ENCODE measurements around the gene NUTM2E. TPM values are rescaled to one million over a fixed set of nuclear protein-coding genes. Genes with fewer than 3 reads are reported as not detected.
"Not testable (repeated sequence)": the region's sequence is repeated elsewhere in the genome, so short reads cannot be mapped to it uniquely, and the experiment has no call there.

Gene NUTM2E
- total RNA-seq, result 1.3 TPM in 1 of 2 replicates, not detected in the other

GRCh38 chr10:79826496-79827215 lies at the start of gene NUTM2E:
NUTM2E (plus strand) TSS chr10:79826739; CDS start chr10:79841741, 15,002 bp downstream.
- DNase-seq (ENCODE audit: low read depth); H3K36me3 ChIP-seq (ENCODE audit: control insufficient read depth, insufficient read depth, low read length); H3K27me3 ChIP-seq (ENCODE audit: control insufficient read depth, insufficient read depth, low read length): not testable (repeated sequence)
- peak within 1 kb of the TSS; percentile 54 for H3K4me3 ChIP-seq (ENCODE audit: low read depth, low read length)

- H3K36me3 ChIP-seq (ENCODE audit: control insufficient read depth, insufficient read depth, low read length); H3K4me3 ChIP-seq (ENCODE audit: low read depth, low read length); H3K27me3 ChIP-seq (ENCODE audit: control insufficient read depth, insufficient read depth, low read length); DNase-seq (ENCODE audit: low read depth): not testable (repeated sequence)
These were observed 48.5 kb upstream of the NUTM2E start for GRCh38 chr10:79777997-79778396.

GRCh38 chr10:79779310-79779938 lies 47.1 kb upstream of the NUTM2E start:
- H3K27me3 ChIP-seq (ENCODE audit: control insufficient read depth, insufficient read depth, low read length); H3K4me3 ChIP-seq (ENCODE audit: low read depth, low read length); DNase-seq (ENCODE audit: low read depth); H3K36me3 ChIP-seq (ENCODE audit: control insufficient read depth, insufficient read depth, low read length): not testable (repeated sequence)
- TF ChIP-seq CTCF (IDR thresholded peaks at IDR 0.05; ENCODE audit: insufficient read depth, low read length, poor library complexity, severe bottlenecking), result peak; percentile 23

- H3K4me3 ChIP-seq (ENCODE audit: low read depth, low read length); H3K27me3 ChIP-seq (ENCODE audit: control insufficient read depth, insufficient read depth, low read length); H3K36me3 ChIP-seq (ENCODE audit: control insufficient read depth, insufficient read depth, low read length); DNase-seq (ENCODE audit: low read depth): not testable (repeated sequence)
These were observed 46.5 kb upstream of the NUTM2E start for GRCh38 chr10:79779992-79780391.

GRCh38 chr10:79781584-79781983 lies 45.0 kb upstream of the NUTM2E start:
- not testable (repeated sequence) for H3K36me3 ChIP-seq (ENCODE audit: control insufficient read depth, insufficient read depth, low read length); DNase-seq (ENCODE audit: low read depth); H3K27me3 ChIP-seq (ENCODE audit: control insufficient read depth, insufficient read depth, low read length); H3K4me3 ChIP-seq (ENCODE audit: low read depth, low read length)

GRCh38 chr10:79787455-79787952 lies 39.0 kb upstream of the NUTM2E start:
- H3K36me3 ChIP-seq (ENCODE audit: control insufficient read depth, insufficient read depth, low read length); H3K4me3 ChIP-seq (ENCODE audit: low read depth, low read length); H3K27me3 ChIP-seq (ENCODE audit: control insufficient read depth, insufficient read depth, low read length); DNase-seq (ENCODE audit: low read depth): not testable (repeated sequence)

- not testable (repeated sequence) for H3K4me3 ChIP-seq (ENCODE audit: low read depth, low read length); H3K36me3 ChIP-seq (ENCODE audit: control insufficient read depth, insufficient read depth, low read length); H3K27me3 ChIP-seq (ENCODE audit: control insufficient read depth, insufficient read depth, low read length); DNase-seq (ENCODE audit: low read depth)
These were observed 37.2 kb upstream of the NUTM2E start for GRCh38 chr10:79789351-79789750.

- not testable (repeated sequence) for DNase-seq (ENCODE audit: low read depth); H3K36me3 ChIP-seq (ENCODE audit: control insufficient read depth, insufficient read depth, low read length); H3K27me3 ChIP-seq (ENCODE audit: control insufficient read depth, insufficient read depth, low read length); H3K4me3 ChIP-seq (ENCODE audit: low read depth, low read length)
These were observed 34.5 kb upstream of the NUTM2E start for GRCh38 chr10:79791906-79792517.

- DNase-seq (ENCODE audit: low read depth); H3K36me3 ChIP-seq (ENCODE audit: control insufficient read depth, insufficient read depth, low read length); H3K4me3 ChIP-seq (ENCODE audit: low read depth, low read length); H3K27me3 ChIP-seq (ENCODE audit: control insufficient read depth, insufficient read depth, low read length): not testable (repeated sequence)
These were observed 27.2 kb upstream of the NUTM2E start for GRCh38 chr10:79799337-79799736.

GRCh38 chr10:79805857-79806256 lies 20.7 kb upstream of the NUTM2E start:
- H3K36me3 ChIP-seq (ENCODE audit: control insufficient read depth, insufficient read depth, low read length); H3K27me3 ChIP-seq (ENCODE audit: control insufficient read depth, insufficient read depth, low read length); DNase-seq (ENCODE audit: low read depth); H3K4me3 ChIP-seq (ENCODE audit: low read depth, low read length): not testable (repeated sequence)

- not testable (repeated sequence) for DNase-seq (ENCODE audit: low read depth); H3K27me3 ChIP-seq (ENCODE audit: control insufficient read depth, insufficient read depth, low read length); H3K36me3 ChIP-seq (ENCODE audit: control insufficient read depth, insufficient read depth, low read length); H3K4me3 ChIP-seq (ENCODE audit: low read depth, low read length)
These were observed 14.6 kb upstream of the NUTM2E start for GRCh38 chr10:79811895-79812294.

- H3K4me3 ChIP-seq (ENCODE audit: low read depth, low read length); DNase-seq (ENCODE audit: low read depth); H3K27me3 ChIP-seq (ENCODE audit: control insufficient read depth, insufficient read depth, low read length); H3K36me3 ChIP-seq (ENCODE audit: control insufficient read depth, insufficient read depth, low read length): not testable (repeated sequence)
These were observed 10.2 kb upstream of the NUTM2E start for GRCh38 chr10:79816290-79816689.

- H3K27me3 ChIP-seq (ENCODE audit: control insufficient read depth, insufficient read depth, low read length); H3K4me3 ChIP-seq (ENCODE audit: low read depth, low read length); DNase-seq (ENCODE audit: low read depth); H3K36me3 ChIP-seq (ENCODE audit: control insufficient read depth, insufficient read depth, low read length): not testable (repeated sequence)
These were observed 3.2 kb upstream of the NUTM2E start for GRCh38 chr10:79823387-79823786.

- H3K4me3 ChIP-seq (ENCODE audit: low read depth, low read length); H3K27me3 ChIP-seq (ENCODE audit: control insufficient read depth, insufficient read depth, low read length); H3K36me3 ChIP-seq (ENCODE audit: control insufficient read depth, insufficient read depth, low read length); DNase-seq (ENCODE audit: low read depth): not testable (repeated sequence)
These were observed 940 bp upstream of the NUTM2E start for GRCh38 chr10:79825587-79826011.
